Measurements from ENCODE around the gene CRLF2. TPM values are rescaled to one million over a fixed set of nuclear protein-coding genes. Genes with fewer than 3 reads are reported as not detected.

The CRLF2 gene
- total RNA-seq, 1 experiment from 2014 or later = not detected

- BruUV-seq (replicated peaks) = no TSS peak
- intact Hi-C loops (cut with micrococcal nuclease) = no loop called here
- TF ChIP-seq CTCF (IDR thresholded peaks at IDR 0.05; ENCODE audit: unreplicated experiment) = no peak
- POLR2A ChIA-PET = no interaction called here
- Mint-ChIP-seq H3K4me3 (ENCODE audit: unreplicated experiment) (no peak overlapping the region), H3K36me3 (ENCODE audit: insufficient read depth, unreplicated experiment) (no peaks in the 10 kb centered on the region), H3K27me3 (ENCODE audit: insufficient read depth, unreplicated experiment) (no peaks in the 10 kb centered on the region), H3K9me3 (ENCODE audit: unreplicated experiment) (peaks cover 27% of the 10 kb centered on the region), H3K4me1 (ENCODE audit: insufficient read depth, unreplicated experiment) (no peaks in the 10 kb centered on the region), H3K27ac (ENCODE audit: low read depth, unreplicated experiment) (no peak overlapping the region)
- DNase-seq (ENCODE audit: unreplicated experiment) = peak; percentile 42
- CTCF ChIA-PET = no interaction called here
Measured at GRCh38 chrX:1222531-1223241, 10.2 kb upstream of the CRLF2 start.

GRCh38 chrX:1221296-1221845, 8.9 kb upstream of the CRLF2 start:
- intact Hi-C loops (cut with micrococcal nuclease) = no loop called here
- Mint-ChIP-seq H3K27ac (ENCODE audit: low read depth, unreplicated experiment) (no peak overlapping the region), H3K36me3 (ENCODE audit: insufficient read depth, unreplicated experiment) (no peaks in the 10 kb centered on the region), H3K27me3 (ENCODE audit: insufficient read depth, unreplicated experiment) (no peaks in the 10 kb centered on the region), H3K9me3 (ENCODE audit: unreplicated experiment) (peaks cover 14% of the 10 kb centered on the region), H3K4me3 (ENCODE audit: unreplicated experiment) (no peak overlapping the region), H3K4me1 (ENCODE audit: insufficient read depth, unreplicated experiment) (no peaks in the 10 kb centered on the region)
- no peak for TF ChIP-seq CTCF (IDR thresholded peaks at IDR 0.05; ENCODE audit: unreplicated experiment)
- BruUV-seq (replicated peaks) = no TSS peak
- CTCF ChIA-PET = no interaction called here
- no peak for DNase-seq (ENCODE audit: unreplicated experiment)
- POLR2A ChIA-PET = no interaction called here

GRCh38 chrX:1218286-1218685, 5.8 kb upstream of the CRLF2 start:
- no peak overlapping the region for H3K27ac Mint-ChIP-seq (ENCODE audit: low read depth, unreplicated experiment)
- peaks cover 7% of the 10 kb centered on the region for H3K9me3 Mint-ChIP-seq (ENCODE audit: unreplicated experiment)
- TF ChIP-seq CTCF (IDR thresholded peaks at IDR 0.05; ENCODE audit: unreplicated experiment) = no peak
- POLR2A ChIA-PET = no interaction called here
- intact Hi-C loops (cut with micrococcal nuclease) = no loop called here
- CTCF ChIA-PET = no interaction called here
- no TSS peak for BruUV-seq (replicated peaks)
- H3K36me3 Mint-ChIP-seq (ENCODE audit: insufficient read depth, unreplicated experiment) = no peaks in the 10 kb centered on the region
- DNase-seq (ENCODE audit: unreplicated experiment) = no peak
- no peak overlapping the region for H3K4me3 Mint-ChIP-seq (ENCODE audit: unreplicated experiment)
- H3K27me3 Mint-ChIP-seq (ENCODE audit: insufficient read depth, unreplicated experiment) = no peaks in the 10 kb centered on the region
- no peaks in the 10 kb centered on the region for H3K4me1 Mint-ChIP-seq (ENCODE audit: insufficient read depth, unreplicated experiment)

GRCh38 chrX:1215123-1215823, 2.8 kb upstream of the CRLF2 start:
- POLR2A ChIA-PET = no interaction called here
- intact Hi-C loops (cut with micrococcal nuclease) = no loop called here
- DNase-seq (ENCODE audit: unreplicated experiment) = no peak
- CTCF ChIA-PET = no interaction called here
- TF ChIP-seq CTCF (IDR thresholded peaks at IDR 0.05; ENCODE audit: unreplicated experiment) = no peak
- Mint-ChIP-seq H3K9me3 (ENCODE audit: unreplicated experiment) (peaks cover 18% of the 10 kb centered on the region), H3K36me3 (ENCODE audit: insufficient read depth, unreplicated experiment) (no peaks in the 10 kb centered on the region), H3K27ac (ENCODE audit: low read depth, unreplicated experiment) (no peak overlapping the region), H3K4me1 (ENCODE audit: insufficient read depth, unreplicated experiment) (no peaks in the 10 kb centered on the region), H3K27me3 (ENCODE audit: insufficient read depth, unreplicated experiment) (no peaks in the 10 kb centered on the region), H3K4me3 (ENCODE audit: unreplicated experiment) (no peak overlapping the region)
- BruUV-seq (replicated peaks) = no TSS peak

Data from MCF 10A (cell line).